22Rv1 (cell line): ENCODE measurements around the gene IGF1R.

ENCODE experiments used
- ZFX ChIP-seq: fragments of 450-650 bp; IDR thresholded peaks from 2 replicates; pipeline ENCODE4 v1.6.1; 2017; ENCODE audit warnings: antibody characterized with exemption, borderline replicate concordance
- TF ChIP-seq, protein P1 (sequence below): fragments of 450-650 bp; IDR thresholded peaks from 2 replicates; pipeline ENCODE4 v1.5.1; 2017; ENCODE audit warnings: mild to moderate bottlenecking

DNA sequence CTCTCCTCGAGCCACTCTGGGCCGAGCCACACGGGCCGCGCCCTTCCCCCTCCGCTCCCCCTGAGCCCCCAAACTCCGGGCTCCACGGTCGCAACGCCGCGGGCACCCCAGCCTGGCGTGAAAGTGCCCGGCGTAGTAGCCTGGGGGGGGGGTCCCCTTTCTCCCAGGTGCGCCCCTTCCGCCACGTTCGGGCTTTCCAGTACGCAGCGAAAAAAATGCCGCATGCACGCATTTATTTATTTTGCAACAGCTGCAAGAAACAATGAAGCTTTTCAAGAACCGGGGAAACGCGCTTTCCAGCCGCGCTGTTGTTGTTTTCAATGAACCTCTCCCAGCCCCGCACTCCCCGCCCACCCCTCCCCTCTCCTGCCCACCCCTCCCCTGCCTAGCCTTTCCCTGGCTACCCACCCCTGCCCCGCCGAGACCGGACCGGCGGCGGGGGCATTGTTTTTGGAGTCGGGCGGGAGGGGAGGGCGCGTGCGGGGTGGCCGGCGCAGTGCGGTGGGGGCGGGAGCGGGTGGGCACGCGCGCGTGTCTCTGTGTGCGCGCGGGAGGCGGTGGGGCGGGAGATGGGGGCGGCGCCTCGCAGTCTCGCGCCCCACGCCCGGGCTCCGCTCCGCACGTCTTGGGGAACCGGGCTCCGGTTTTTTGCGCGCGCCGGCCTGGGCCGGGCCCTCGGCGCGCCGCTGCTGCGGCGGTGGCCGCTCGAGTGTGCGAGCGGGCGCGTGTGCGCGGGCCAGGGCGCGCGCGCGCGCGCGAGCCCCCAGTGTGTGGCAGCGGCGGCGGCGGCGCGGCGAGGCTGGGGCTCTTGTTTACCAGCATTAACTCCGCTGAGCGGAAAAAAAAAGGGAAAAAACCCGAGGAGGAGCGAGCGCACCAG, at the start of gene IGF1R:
- TF ChIP-seq, protein P1, sequence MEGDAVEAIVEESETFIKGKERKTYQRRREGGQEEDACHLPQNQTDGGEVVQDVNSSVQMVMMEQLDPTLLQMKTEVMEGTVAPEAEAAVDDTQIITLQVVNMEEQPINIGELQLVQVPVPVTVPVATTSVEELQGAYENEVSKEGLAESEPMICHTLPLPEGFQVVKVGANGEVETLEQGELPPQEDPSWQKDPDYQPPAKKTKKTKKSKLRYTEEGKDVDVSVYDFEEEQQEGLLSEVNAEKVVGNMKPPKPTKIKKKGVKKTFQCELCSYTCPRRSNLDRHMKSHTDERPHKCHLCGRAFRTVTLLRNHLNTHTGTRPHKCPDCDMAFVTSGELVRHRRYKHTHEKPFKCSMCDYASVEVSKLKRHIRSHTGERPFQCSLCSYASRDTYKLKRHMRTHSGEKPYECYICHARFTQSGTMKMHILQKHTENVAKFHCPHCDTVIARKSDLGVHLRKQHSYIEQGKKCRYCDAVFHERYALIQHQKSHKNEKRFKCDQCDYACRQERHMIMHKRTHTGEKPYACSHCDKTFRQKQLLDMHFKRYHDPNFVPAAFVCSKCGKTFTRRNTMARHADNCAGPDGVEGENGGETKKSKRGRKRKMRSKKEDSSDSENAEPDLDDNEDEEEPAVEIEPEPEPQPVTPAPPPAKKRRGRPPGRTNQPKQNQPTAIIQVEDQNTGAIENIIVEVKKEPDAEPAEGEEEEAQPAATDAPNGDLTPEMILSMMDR = peak; percentile 67
- TF ChIP-seq ZFX = no peak
